HepG2 (cell line): ENCODE results near the gene PNKD. TPM values are rescaled to one million over a fixed set of nuclear protein-coding genes. Genes with fewer than 3 reads are reported as not detected.
A peak's percentile ranks its signal among the peaks of the same experiment; 100 is the strongest.

ENCODE experiments used
- ARID5B ChIP-seq: IDR thresholded peaks from 2 replicates; pipeline ENCODE4 v1.4.0; 2020; ENCODE audit warnings: mild to moderate bottlenecking, missing genetic modification reagents
- CREBL2 ChIP-seq: sonication (generic); formaldehyde crosslinking; IDR thresholded peaks from 2 replicates; pipeline ENCODE4 v1.8.1; 2023; ENCODE audit warnings: missing genetic modification reagents, mild to moderate bottlenecking, borderline replicate concordance
- DPF2 ChIP-seq: sonication (generic); formaldehyde crosslinking; IDR thresholded peaks from 2 replicates; pipeline ENCODE4 v1.4.0; 2020; ENCODE audit warnings: mild to moderate bottlenecking, low read depth, missing genetic modification reagents, borderline replicate concordance
- GTF2F1 ChIP-seq: fragments of 150-350 bp; IDR thresholded peaks from 2 replicates; pipeline ENCODE4 v1.6.1; 2014; ENCODE audit warnings: low read length
- HMG20A ChIP-seq: IDR thresholded peaks from 2 replicates; pipeline ENCODE4 v1.6.1; 2016; ENCODE audit warnings: borderline replicate concordance
- RBAK ChIP-seq: sonication (generic); formaldehyde crosslinking; IDR thresholded peaks from 2 replicates; pipeline ENCODE4 v1.5.1; 2020; ENCODE audit warnings: mild to moderate bottlenecking, missing genetic modification reagents
- REPIN1 ChIP-seq: sonication (generic); formaldehyde crosslinking; IDR thresholded peaks from 2 replicates; pipeline ENCODE4 v1.8.0; 2022; ENCODE audit warnings: missing genetic modification reagents, low read depth, mild to moderate bottlenecking, borderline replicate concordance
- SNAI1 ChIP-seq: sonication (generic); formaldehyde crosslinking; IDR thresholded peaks from 2 replicates; pipeline ENCODE4 v1.5.0; 2020; ENCODE audit warnings: mild to moderate bottlenecking, missing genetic modification reagents, borderline replicate concordance
- SRF ChIP-seq: IDR thresholded peaks from 2 replicates; pipeline ENCODE4 v1.6.1; 2011; ENCODE audit warnings: mild to moderate bottlenecking, low read depth, low read length, moderate library complexity
- TFDP2 ChIP-seq: sonication (generic); formaldehyde crosslinking; IDR thresholded peaks from 2 replicates; pipeline ENCODE4 v1.4.0; 2020; ENCODE audit warnings: missing genetic modification reagents
- THAP9 ChIP-seq: sonication (generic); formaldehyde crosslinking; IDR thresholded peaks from 2 replicates; pipeline ENCODE4; 2020; ENCODE audit warnings: missing genetic modification reagents, mild to moderate bottlenecking, borderline replicate concordance
- ZNF143 ChIP-seq: sonication (generic); formaldehyde crosslinking; IDR thresholded peaks from 2 replicates; pipeline ENCODE4 v1.4.0; 2020; ENCODE audit warnings: missing genetic modification reagents
- ZNF496 ChIP-seq: sonication (generic); formaldehyde crosslinking; IDR thresholded peaks from 2 replicates; pipeline ENCODE4 v1.8.1; 2023; ENCODE audit warnings: mild to moderate bottlenecking, moderate library complexity, missing genetic modification reagents; ENCODE audit not compliant: insufficient replicate concordance
- ZNF503 ChIP-seq: sonication (generic); formaldehyde crosslinking; IDR thresholded peaks from 2 replicates; pipeline ENCODE4 v1.4.0; 2020; ENCODE audit warnings: missing genetic modification reagents
- ZNF543 ChIP-seq: sonication (generic); formaldehyde crosslinking; IDR thresholded peaks from 2 replicates; pipeline ENCODE4 v1.4.0; 2020; ENCODE audit warnings: mild to moderate bottlenecking, missing genetic modification reagents
- ZNF619 ChIP-seq: sonication (generic); formaldehyde crosslinking; IDR thresholded peaks from 2 replicates; pipeline ENCODE4 v1.4.0; 2020; ENCODE audit warnings: mild to moderate bottlenecking, missing genetic modification reagents
- polyA plus RNA-seq, 8 experiments: library from polyadenylated mRNA; depleted of rRNA in 3 of 8; stranded (reverse) in 7 of 8; unstranded in 1 of 8; fragments of >200 nt; fragmentation: Illumina TruSeq in 4 of 8; extraction: Trizol in 4 of 8; gene quantifications; 2 replicates each; pipeline versions ENCODE4 v1.2.1 to v1.2.3, GENCODE V29; 2011 to 2016; ENCODE audit warnings: low read depth in 4 of 8, missing spikeins in 1 of 8, mixed read lengths in 1 of 8; ENCODE audit not compliant: insufficient read depth in 1 of 8
- total RNA-seq, 5 experiments: library from RNA; depleted of rRNA; stranded (reverse); fragments of >200 nt; fragmentation: Illumina TruSeq; extraction: Trizol; gene quantifications; 2 replicates each; pipeline ENCODE4 v1.2.3, GENCODE V29; 2016; ENCODE audit warnings: low read depth in 1 of 5

PNKD gene
- total and polyA plus RNA-seq, 2 of the 13 experiments (the other 11 are each of a cell fraction or from before 2014, with no cell fraction given) = 55.9 to 80.4 TPM

- TF ChIP-seq SNAI1 (CRISPR knock-in tag) = peak; percentile 87; the same call in 1 of the 2 replicates
- TF ChIP-seq HMG20A (CRISPR knock-in tag) = peak; percentile 63; the same call in 1 of the 2 replicates
- TF ChIP-seq ZNF503 (CRISPR knock-in tag) = peak; percentile 88; the same call in 1 of the 2 replicates
- peak; percentile 93; the same call in 1 of the 2 replicates for TF ChIP-seq TFDP2 (CRISPR knock-in tag)
- TF ChIP-seq ARID5B (CRISPR knock-in tag) = peak; percentile 88
- TF ChIP-seq ZNF143 = peak; percentile 87
- TF ChIP-seq ZNF543 (CRISPR knock-in tag) = peak; percentile 98
- TF ChIP-seq RBAK (CRISPR knock-in tag) = peak; percentile 63
- TF ChIP-seq REPIN1 = peak; percentile 93
- TF ChIP-seq GTF2F1 = no peak; the same call in 1 of the 2 replicates
- peak; percentile 75; the same call in 1 of the 2 replicates for TF ChIP-seq THAP9 (CRISPR knock-in tag)
- TF ChIP-seq CREBL2 (CRISPR knock-in tag) = 0 out of 2 replicates have a peak, but pooled peaks have one; percentile 46
- TF ChIP-seq ZNF619 (CRISPR knock-in tag) = no peak
- no peak for TF ChIP-seq DPF2 (CRISPR knock-in tag)
- TF ChIP-seq SRF = peak; percentile 40; the same call in 1 of the 2 replicates
- no peak for TF ChIP-seq ZNF496 (CRISPR knock-in tag)
Measured at GRCh38 chr2:218395826-218396687, 125.7 kb downstream of the PNKD start (continued).
